ENCODE results near the gene SPRN.

DNA sequence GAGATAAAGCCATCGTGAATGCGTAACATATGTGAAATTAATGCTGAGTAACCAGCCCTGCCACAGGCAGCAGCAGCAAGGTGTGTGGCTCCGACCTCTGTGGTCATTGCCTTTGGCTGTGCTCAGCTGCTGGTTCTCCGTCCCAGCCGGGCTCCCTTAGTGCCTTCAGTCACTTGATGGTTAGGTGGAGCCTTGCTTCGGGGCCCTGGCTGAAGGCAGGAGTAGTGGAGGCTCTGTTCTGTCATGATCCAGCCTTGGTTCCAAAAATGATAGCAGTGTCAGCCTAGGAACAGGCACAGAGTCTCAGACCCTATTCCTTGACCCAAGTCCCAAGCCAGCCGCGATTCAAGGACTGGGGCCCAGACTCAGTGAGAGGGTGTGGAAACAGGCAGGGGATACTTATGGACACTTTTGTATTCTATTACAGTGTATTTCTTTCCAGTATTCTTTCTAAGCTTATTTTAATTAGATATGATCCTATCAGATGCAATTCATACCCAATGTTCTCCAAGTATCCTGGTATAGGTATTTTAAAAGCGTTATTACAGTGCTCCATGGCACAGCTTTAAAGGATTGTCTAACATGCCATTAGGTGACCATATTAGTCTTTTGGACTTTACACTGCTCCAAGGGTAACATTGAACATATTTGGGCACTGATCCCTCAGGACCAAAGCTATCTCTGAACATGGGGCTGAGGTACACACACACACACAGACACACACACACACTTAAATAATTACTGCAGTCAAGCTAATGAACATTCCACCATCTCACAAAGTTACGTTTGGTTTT, 38.3 kb upstream of the SPRN start:
- TF ChIP-seq POLR2AphosphoS5 (IDR thresholded peaks at IDR 0.05): no peak
- TF ChIP-seq, protein P1, sequence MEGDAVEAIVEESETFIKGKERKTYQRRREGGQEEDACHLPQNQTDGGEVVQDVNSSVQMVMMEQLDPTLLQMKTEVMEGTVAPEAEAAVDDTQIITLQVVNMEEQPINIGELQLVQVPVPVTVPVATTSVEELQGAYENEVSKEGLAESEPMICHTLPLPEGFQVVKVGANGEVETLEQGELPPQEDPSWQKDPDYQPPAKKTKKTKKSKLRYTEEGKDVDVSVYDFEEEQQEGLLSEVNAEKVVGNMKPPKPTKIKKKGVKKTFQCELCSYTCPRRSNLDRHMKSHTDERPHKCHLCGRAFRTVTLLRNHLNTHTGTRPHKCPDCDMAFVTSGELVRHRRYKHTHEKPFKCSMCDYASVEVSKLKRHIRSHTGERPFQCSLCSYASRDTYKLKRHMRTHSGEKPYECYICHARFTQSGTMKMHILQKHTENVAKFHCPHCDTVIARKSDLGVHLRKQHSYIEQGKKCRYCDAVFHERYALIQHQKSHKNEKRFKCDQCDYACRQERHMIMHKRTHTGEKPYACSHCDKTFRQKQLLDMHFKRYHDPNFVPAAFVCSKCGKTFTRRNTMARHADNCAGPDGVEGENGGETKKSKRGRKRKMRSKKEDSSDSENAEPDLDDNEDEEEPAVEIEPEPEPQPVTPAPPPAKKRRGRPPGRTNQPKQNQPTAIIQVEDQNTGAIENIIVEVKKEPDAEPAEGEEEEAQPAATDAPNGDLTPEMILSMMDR (IDR thresholded peaks at IDR 0.05): no peak

Measured in sigmoid colon (tissue), 4 donors.